GM20431 (cell line): ENCODE results near the gene PSMG1.

Experiments
- in situ Hi-C: fragments of 300-500 bp; cut with MseI, MboI; formaldehyde crosslinking; loops from one replicate; pipeline ENCODE4 v1.15.0; 2020; ENCODE audit warnings: low sequenced_read_pairs; ENCODE audit not compliant: unreplicated experiment

The PSMG1 gene

DNA sequence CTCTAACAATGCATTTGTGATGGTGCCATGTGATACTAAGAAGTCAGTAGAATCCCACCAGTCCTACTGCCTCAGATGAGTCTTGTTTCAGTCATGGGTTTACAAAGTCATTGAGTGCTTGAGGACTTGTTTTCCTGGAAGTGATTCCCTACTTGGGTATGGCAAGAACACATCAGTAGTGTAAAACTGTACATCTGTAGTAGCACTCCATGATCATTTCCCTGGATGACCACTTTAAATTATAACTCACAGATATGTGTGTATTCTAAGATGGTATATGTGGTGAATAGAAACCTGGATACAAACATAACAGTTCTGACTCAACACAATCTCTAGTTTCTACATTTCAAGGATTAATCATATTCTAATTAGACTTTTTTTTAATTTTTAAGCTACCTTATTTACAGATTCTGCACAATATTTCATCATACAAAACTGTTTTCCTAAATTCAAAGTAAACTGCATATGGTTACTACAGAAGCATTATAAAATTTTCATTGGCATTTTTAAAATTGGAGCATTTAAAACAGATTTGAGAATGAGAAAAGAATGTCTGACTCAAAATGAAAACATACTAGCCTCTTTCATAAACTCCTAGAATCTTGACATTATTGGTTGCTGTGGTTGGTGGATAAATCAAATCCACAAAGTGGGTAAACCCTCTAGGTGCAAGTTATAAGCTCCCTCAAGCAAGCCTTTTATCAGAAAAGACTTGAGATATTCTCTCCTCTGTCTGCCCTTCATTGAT, 6.8 kb upstream of the PSMG1 start:
- in situ Hi-C loops: no loop called here

DNA sequence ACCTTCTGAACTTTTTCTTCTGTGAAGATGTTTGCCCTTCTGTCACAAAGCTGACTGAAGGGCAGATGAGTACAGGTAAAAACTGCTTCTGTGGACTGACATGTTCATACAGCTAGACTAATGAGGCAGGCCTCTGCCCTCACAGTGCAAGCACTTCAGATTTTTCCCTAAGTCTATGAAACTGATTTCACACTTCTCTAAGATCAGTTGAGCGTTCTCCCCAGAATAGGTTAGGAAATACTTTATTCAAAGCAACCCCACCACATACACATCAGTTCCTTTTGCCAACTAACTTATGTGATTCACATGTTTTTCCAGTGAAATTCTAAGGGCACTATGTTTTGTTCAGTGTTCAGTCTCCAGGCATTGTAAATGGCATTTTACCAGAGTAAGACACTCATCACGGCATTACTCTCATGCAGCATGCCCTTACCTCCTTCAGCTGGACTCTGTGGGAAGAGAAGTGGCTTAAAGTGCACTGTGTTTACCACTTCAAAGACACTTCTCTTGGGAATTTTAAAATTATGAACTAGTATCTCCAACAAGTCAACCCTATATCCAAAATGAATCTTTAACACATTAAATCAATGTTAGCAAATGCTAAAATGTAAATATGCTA, 5.4 kb upstream of the PSMG1 start:
- in situ Hi-C loops: no loop called here

- in situ Hi-C loops: no loop called here
These were observed 3.9 kb upstream of the PSMG1 start for GRCh38 chr21:39187141-39187540.

DNA sequence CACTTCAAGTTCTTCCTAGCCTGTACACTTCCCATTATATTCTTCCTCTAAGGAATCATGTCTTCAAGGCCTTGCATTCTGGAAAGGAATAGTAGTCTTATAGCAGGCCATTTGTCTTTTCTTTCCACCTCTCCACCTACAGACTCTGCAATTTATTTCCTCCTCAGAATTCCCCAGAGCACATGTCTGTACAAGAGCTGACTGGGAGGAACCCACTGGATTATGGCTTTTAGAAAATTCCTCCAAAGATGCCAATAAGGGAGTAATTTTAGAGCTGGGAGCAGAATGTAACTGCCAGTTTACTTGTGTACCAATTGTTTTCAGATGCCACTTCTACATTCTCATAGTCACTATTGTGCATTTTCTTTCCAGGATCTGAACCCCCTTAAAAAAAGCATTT, 3.4 kb upstream of the PSMG1 start:
- in situ Hi-C loops: no loop called here

GRCh38 chr21:39185157-39185556, 1.9 kb upstream of the PSMG1 start:
- in situ Hi-C loops: no loop called here

GRCh38 chr21:39184050-39184980, 1.1 kb upstream of the PSMG1 start:
- in situ Hi-C loops: no loop called here

DNA sequence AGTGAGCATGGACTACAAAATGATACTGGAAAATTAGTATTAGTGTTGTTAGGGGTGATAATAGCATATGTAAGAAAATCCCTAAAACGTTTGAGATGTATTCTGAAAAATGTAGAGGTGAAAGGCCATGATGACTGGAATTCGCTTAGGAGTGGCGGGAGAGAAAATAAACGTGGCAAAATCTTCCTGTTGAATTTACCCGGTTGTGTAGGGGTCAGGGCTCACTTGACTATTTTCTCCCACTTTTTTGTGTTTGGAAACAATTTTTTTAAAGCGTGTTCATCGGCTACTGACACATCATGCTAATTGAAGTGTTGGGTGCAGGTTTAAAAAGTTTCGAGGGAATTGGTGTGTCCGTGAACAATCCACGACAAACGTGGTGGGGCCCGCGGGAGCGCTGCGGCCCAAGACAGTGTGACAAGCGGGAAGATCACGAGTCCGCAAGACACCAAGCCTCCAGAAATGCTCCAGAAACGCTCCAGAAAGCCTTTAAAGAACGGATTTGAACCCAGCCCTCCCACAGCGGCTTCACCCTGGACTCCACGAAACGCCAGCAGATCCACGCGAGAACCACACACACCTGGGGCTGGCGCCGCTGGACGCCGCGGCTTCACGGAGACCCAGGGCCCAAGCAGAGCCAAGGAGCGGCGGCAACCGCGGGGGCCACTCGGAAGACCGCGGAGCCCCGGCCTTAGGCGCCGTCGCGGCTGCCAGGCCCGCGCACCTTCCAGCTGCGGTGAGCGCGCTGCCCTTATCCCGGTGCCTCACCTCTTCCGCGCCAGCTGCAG, 573 bp downstream of the PSMG1 start:
- in situ Hi-C loops: no loop called here

- in situ Hi-C loops: no loop called here
These were observed 1.2 kb downstream of the PSMG1 start for GRCh38 chr21:39182016-39182415.

DNA sequence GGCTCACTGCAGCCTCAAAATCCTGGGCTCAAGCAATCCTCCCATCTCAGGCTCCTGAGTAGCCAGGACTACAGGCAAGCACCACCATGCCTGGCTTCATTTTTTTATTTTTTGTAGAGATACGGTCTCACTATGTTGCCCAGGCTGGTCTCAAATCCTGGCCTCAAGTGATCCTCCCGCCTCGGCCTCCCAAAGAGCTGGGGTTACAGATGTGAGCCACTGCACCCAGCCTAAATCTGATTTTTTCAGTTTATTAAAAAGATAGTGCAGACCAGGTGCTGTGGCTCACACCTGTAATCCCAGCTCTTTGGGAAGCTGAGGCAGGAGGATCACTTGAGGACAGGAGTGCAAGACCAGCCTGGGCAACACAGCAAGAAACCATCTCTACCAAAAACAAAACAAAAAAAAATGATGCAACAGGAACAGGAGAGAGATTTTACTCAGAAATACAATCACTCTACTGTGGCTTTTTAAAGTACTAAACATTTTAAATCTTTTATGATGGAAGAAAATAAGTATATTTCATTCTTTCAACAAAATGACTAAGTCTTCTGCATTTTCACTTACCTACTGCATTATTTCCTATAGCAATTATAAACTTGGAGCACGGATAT, 1.9 kb downstream of the PSMG1 start:
- in situ Hi-C loops: no loop called here

DNA sequence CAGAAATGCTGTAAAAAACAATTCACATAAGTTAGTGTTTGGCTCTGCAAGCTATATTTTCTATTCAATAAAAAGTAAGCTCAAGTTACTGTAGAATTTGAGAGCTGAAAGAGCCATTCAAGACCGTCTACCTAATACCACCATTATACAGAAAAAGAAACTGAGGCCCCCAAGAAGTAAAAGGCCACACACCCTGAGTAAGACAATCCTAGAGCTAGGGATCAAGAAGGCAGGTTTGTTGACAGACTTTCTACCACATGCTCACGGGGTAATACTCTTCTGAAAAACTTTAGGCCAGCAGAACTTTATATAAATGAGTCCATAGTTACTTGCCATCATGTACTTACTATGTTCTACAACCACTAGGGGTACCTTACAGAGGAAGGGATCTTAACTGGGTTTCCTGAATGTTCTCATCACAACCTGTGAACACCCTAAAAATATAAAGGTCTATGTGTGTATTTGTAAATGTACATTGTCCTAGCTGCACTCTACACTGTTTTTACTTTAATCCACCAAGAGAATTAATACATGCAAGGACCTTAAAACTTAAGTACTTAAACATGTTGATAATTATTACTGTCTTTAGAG, 2.7 kb downstream of the PSMG1 start:
- in situ Hi-C loops: no loop called here

DNA sequence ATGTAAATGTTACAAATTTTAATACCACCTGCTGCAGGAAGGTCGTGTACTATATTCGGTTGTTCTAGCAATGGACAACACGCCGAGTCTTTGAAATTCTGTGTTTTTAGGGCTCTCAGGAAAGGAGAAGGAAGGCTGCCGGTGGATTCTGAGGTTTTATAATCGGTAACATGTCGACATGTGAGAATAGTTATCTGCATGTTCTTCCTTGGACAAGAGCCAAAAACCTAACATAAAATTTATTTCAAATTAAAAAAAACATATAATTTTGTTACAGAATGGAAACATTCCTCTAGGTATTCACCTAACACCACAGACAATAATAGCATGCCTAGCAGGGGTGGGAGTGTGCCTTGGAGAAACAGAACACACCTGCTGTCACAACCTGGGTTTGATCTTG, 4.8 kb downstream of the PSMG1 start:
- in situ Hi-C loops: no loop called here

GRCh38 chr21:39176271-39176709, 7.0 kb downstream of the PSMG1 start:
- in situ Hi-C loops: no loop called here

- in situ Hi-C loops: no loop called here
These were observed 7.6 kb downstream of the PSMG1 start for GRCh38 chr21:39175665-39176064.

- in situ Hi-C loops: no loop called here
These were observed 8.1 kb downstream of the PSMG1 start for GRCh38 chr21:39175154-39175553.

DNA sequence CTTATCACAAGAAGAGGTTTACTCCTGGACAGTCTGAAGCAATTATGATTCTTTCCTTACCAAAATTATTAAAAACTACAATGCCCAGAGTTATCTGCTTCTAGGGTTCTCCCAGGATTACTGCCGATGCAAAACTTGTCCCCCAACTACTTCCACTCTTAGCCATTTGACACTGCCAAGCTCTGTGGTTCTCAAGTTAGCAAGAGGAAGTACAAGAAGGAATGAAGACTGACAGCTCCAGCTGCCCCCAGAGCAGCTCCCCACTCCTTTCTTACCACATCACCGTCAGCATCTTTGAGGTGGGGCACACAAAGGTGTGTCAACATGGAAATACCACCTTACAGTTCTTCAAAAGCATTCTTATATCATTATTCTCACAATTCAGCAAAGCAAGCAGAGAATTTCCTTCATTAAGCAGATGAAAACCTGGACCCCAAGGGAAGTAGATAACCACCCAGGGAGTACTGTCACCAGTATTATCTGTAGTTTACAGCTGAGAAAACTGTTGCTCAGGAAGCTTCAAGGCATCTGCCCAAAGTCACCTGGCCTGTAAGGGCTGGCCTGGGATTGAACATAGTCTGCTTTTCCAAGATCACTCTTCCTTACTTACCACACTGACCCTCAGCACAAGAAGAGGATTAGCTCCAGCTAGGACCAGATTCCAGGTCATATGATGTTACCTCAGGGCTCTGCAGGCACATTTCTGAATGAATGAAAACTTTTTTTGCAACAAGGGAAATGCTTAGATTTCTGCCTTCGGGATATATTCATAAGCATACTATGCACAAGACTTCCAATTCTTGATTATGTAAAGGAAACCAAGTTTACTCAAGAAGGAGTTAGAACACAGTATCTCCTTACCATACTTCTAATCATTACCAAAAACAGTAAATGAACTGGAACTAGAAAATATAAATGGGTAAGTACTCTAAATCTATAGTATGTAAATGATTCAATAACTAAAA, 9.3 kb downstream of the PSMG1 start:
- in situ Hi-C loops: no loop called here

DNA sequence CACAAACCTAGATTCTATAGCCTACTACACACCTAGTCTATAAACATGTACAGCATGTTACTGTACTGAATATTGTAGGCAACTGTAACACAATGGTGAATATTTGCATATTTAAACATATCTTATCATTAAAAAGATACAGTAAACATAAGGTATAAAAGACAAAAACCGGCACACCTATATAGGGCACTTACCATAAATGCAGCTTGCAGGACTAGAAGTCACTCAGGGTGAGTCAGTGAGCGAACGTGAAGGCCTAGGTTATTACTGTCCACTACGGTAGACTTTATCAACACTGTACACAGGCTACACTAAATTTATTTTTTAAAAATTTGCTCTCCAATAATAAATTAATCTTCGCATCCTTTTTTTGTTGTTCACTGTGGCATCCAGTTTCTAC, 13.3 kb downstream of the PSMG1 start:
- in situ Hi-C loops: no loop called here

DNA sequence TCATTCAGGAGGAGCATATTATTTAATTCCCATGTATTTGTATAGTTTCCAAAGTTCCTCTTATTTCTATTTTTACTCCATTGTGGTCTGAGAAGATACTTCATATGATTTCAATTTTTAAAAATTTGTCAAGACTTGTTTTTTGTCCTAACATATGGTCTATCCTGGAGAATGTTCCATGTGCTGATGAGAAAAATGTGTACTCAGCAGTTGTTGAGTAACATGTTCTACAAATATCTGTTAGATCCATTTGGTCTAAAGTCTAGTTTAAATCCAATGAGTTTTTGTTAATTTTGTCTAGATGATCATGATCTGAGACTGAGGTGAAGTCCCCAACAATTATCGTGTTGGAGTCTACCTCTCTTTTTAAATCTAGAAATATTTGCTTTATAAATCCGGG, 14.5 kb downstream of the PSMG1 start:
- in situ Hi-C loops: no loop called here

- in situ Hi-C loops: no loop called here
These were observed 18.7 kb downstream of the PSMG1 start for GRCh38 chr21:39164523-39164922.
